GM12878 (cell line): ENCODE data around the gene RPL3. TPM values are rescaled to one million over a fixed set of nuclear protein-coding genes. Genes with fewer than 3 reads are reported as not detected.

Source experiments
- ATAC-seq: fragments of 200-7000 bp; cut with Tn5 transposase; 3 replicates; pipeline ENCODE4 v1.9.1; 2020; ENCODE audit warnings: mild to moderate bottlenecking, moderate library complexity
- BruUV-seq: library from RNA; stranded (reverse); fragments of 400-500 nt; replicated peaks from 2 replicates; lab custom pipeline; 2021; lab: Mats Ljungman, UMichigan
- CTCF ChIA-PET: fragments of 300-600 bp; sonication (Branson Sonifier 250); formaldehyde crosslinking; extraction: SDS; loops from one replicate; lab custom pipeline; 2021; ENCODE audit warnings: inconsistent platforms; lab: Yijun Ruan, JAX
- POLR2A ChIA-PET: fragments of 350-600 bp; formaldehyde crosslinking; extraction: SDS; loops from one replicate; lab custom pipeline; 2021; ENCODE audit warnings: inconsistent platforms; lab: Charles Lee
- RAD21 ChIA-PET: fragments of 300-600 bp; sonication (Branson Sonifier 250); formaldehyde crosslinking; loops from one replicate; lab custom pipeline; 2023; ENCODE audit warnings: antibody characterized with exemption; ENCODE audit not compliant: unreplicated experiment; lab: Charles Lee
- SMC1A ChIA-PET: fragments of 300-600 bp; sonication (Branson Sonifier 250); formaldehyde crosslinking; loops from one replicate; lab custom pipeline; 2023; ENCODE audit not compliant: unreplicated experiment, uncharacterized antibody; lab: Charles Lee
- DNase-seq: peaks from one replicate; pipeline ENCODE4 v3.0.0-alpha.2; 2011; ENCODE audit warnings: low read depth, low spot score
- FAIRE-seq: peaks from 3 replicates; lab custom pipeline; 2011; peaks lifted over from hg19 to GRCh38; lab: Jason Lieb, UNC
- H2AFZ ChIP-seq: 2 replicates; pipeline ENCODE4 v1.6.0; 2011; ENCODE audit warnings: low read depth, low read length, control low read depth; ENCODE audit not compliant: control insufficient read depth
- H3K27ac ChIP-seq: 2 replicates; pipeline ENCODE4 v1.5.1; 2011; ENCODE audit warnings: control low read depth; ENCODE audit not compliant: control insufficient read depth, insufficient read depth
- H3K27me3 ChIP-seq, 2 experiments: replicated peaks in 1 of 2; 2 replicates each; pipeline versions ENCODE4 v1.6.0 to v1.6.1; 2011; ENCODE audit warnings: low read length in 1 of 2; ENCODE audit not compliant: control insufficient read depth in 2 of 2, insufficient read depth in 2 of 2
- H3K36me3 ChIP-seq, 2 experiments: 2 replicates each; pipeline ENCODE4 v1.5.1; 2011; ENCODE audit warnings: low read length in 1 of 2; ENCODE audit not compliant: control insufficient read depth in 2 of 2, insufficient read depth in 2 of 2
- H3K4me1 ChIP-seq: 2 replicates; pipeline ENCODE4 v1.6.1; 2011; ENCODE audit warnings: mild to moderate bottlenecking, low read length, moderate library complexity, mixed read lengths; ENCODE audit not compliant: control insufficient read depth, insufficient read depth
- H3K4me2 ChIP-seq: 2 replicates; pipeline ENCODE4 v1.6.0; 2011; ENCODE audit warnings: control low read depth; ENCODE audit not compliant: control insufficient read depth, insufficient read depth
- H3K4me3 ChIP-seq: fragments of 200-600 bp; sonication (generic); 2 replicates; pipeline ENCODE4 v1.5.1; 2016
- H3K79me2 ChIP-seq: 2 replicates; pipeline ENCODE4 v1.6.0; 2011; ENCODE audit warnings: low read length; ENCODE audit not compliant: control insufficient read depth, insufficient read depth
- H3K9ac ChIP-seq: 2 replicates; pipeline ENCODE4 v1.8.0; 2011; ENCODE audit warnings: low read length, control low read depth, mixed read lengths; ENCODE audit not compliant: control insufficient read depth, insufficient read depth
- H3K9me3 ChIP-seq: replicated peaks from 3 replicates; pipeline ENCODE4 v1.5.1; 2011; ENCODE audit warnings: mild to moderate bottlenecking, low read length; ENCODE audit not compliant: control insufficient read depth, insufficient read depth
- H4K20me1 ChIP-seq: 2 replicates; pipeline ENCODE4 v1.6.0; 2011; ENCODE audit not compliant: control insufficient read depth, insufficient read depth
- ASH2L ChIP-seq: fragments of 300-600, 200-600 bp; sonication (generic); IDR thresholded peaks from 2 replicates; pipeline ENCODE4 v1.6.1; 2017; ENCODE audit warnings: low read depth, mild to moderate bottlenecking, borderline replicate concordance
- CEBPB ChIP-seq, 2 experiments: fragments of 150-350 bp in 1 of 2; IDR thresholded peaks; 2 replicates each; pipeline ENCODE4 v1.6.1; 2012 to 2014; ENCODE audit warnings: low read depth in 2 of 2, low read length in 2 of 2, borderline replicate concordance in 1 of 2, inconsistent platforms in 1 of 2
- DPF2 ChIP-seq: fragments of 450-650 bp; IDR thresholded peaks from 2 replicates; pipeline ENCODE4 v1.6.1; 2017; ENCODE audit warnings: mild to moderate bottlenecking
- EZH2 ChIP-seq: IDR thresholded peaks from 2 replicates; pipeline ENCODE4 v1.6.1; 2012; ENCODE audit warnings: low read depth, mild to moderate bottlenecking, control low read depth, inconsistent platforms, low read length, borderline replicate concordance; ENCODE audit not compliant: control insufficient read depth
- FOXM1 ChIP-seq: IDR thresholded peaks from 2 replicates; pipeline ENCODE4 v1.6.1; 2012; ENCODE audit warnings: low read depth, mild to moderate bottlenecking, inconsistent platforms, low read length, moderate library complexity
- HCFC1 ChIP-seq: fragments of 150-350 bp; IDR thresholded peaks from 2 replicates; pipeline ENCODE4 v1.6.1; 2014; ENCODE audit warnings: low read length
- HDAC6 ChIP-seq: fragments of 200-600 bp; sonication (generic); IDR thresholded peaks from one replicate; pipeline ENCODE4 v1.8.0; 2017; ENCODE audit warnings: antibody characterized with exemption; ENCODE audit not compliant: unreplicated experiment
- HDGF ChIP-seq: fragments of 450-650 bp; IDR thresholded peaks from 2 replicates; pipeline ENCODE4 v1.6.1; 2016; ENCODE audit warnings: antibody characterized with exemption
- NBN ChIP-seq: fragments of 450-650 bp; IDR thresholded peaks from 2 replicates; pipeline ENCODE4 v1.6.1; 2016
- RUNX3 ChIP-seq: IDR thresholded peaks from 2 replicates; pipeline ENCODE4 v1.6.1; 2012; ENCODE audit warnings: low read length, inconsistent platforms
- SMAD1 ChIP-seq: fragments of 450-650 bp; IDR thresholded peaks from 2 replicates; pipeline ENCODE4 v1.6.1; 2018; ENCODE audit warnings: mild to moderate bottlenecking, low read depth; ENCODE audit not compliant: partially characterized antibody
- STAT1 ChIP-seq: fragments of 450-650 bp; conservative IDR thresholded peaks from 2 replicates; pipeline ENCODE4 v1.6.1; 2014; ENCODE audit warnings: antibody characterized with exemption, mild to moderate bottlenecking
- ZNF207 ChIP-seq: fragments of 450-650 bp; IDR thresholded peaks from 2 replicates; pipeline ENCODE4 v1.6.1; 2014; ENCODE audit warnings: antibody characterized with exemption, mild to moderate bottlenecking, borderline replicate concordance
- ZNF622 ChIP-seq: fragments of 450-650 bp; IDR thresholded peaks from 2 replicates; pipeline ENCODE4 v1.6.1; 2017; ENCODE audit warnings: mild to moderate bottlenecking, inconsistent platforms
- ZZZ3 ChIP-seq: IDR thresholded peaks from 2 replicates; pipeline ENCODE4 v1.6.1; 2011; ENCODE audit warnings: low read depth; ENCODE audit not compliant: control insufficient read depth, insufficient read length
- WGBS: methylation state at CpG from one replicate; pipeline ENCODE4 v1.1.6; 2016; ENCODE audit warnings: low lambda C conversion rate; ENCODE audit not compliant: insufficient replicate concordance, insufficient coverage; ENCODE audit errors: missing lambda C conversion rate; 5-methylcytosine and 5-hydroxymethylcytosine counted together
- in situ Hi-C: fragments of 300-500 bp; cut with MboI; formaldehyde crosslinking; loops from 9 replicates; pipeline ENCODE4 v1.14.3; 2018; ENCODE audit warnings: mixed read lengths
- intact Hi-C: fragments of 100-400 bp; cut with micrococcal nuclease; formaldehyde crosslinking; loops from one replicate; pipeline ENCODE4 v1.14.2; 2022; ENCODE audit not compliant: unreplicated experiment
- polyA plus RNA-seq, 11 experiments: library from polyadenylated mRNA; depleted of rRNA in 4 of 11; unstranded in 6 of 11; stranded (reverse) in 5 of 11; fragments of >200 nt; fragmentation: Nextera tagmentation in 4 of 11; fragmentation: Illumina TruSeq in 1 of 11; extraction: Ambion mirVana in 4 of 11; extraction: Trizol in 1 of 11; gene quantifications; 1 replicate in 1 of 11; 2 replicates in 10 of 11; pipeline versions ENCODE4 v1.2.1 to v1.2.3, GENCODE V29; 2011 to 2016; ENCODE audit warnings: inconsistent platforms in 2 of 11, missing spikeins in 2 of 11, low read depth in 1 of 11
- total RNA-seq, 4 experiments: library from RNA; depleted of rRNA in 3 of 4; stranded (reverse); fragments of >200 nt in 3 of 4; fragmentation: Illumina TruSeq in 1 of 4; extraction: Trizol in 1 of 4; gene quantifications; 2 replicates each; pipeline versions ENCODE4 v1.2.1 to v1.2.3, GENCODE V29; 2013 to 2021
- TF ChIP-seq, protein P1 (sequence below): fragments of 450-650 bp; IDR thresholded peaks from 2 replicates; pipeline ENCODE4 v1.6.1; 2016; ENCODE audit warnings: mild to moderate bottlenecking, moderate library complexity, borderline replicate concordance
- TF ChIP-seq, protein P2 (sequence below): fragments of 450-650 bp; IDR thresholded peaks from 2 replicates; pipeline ENCODE4 v1.6.1; 2017; ENCODE audit warnings: mild to moderate bottlenecking, moderate library complexity

RPL3 gene
- total and polyA plus RNA-seq, 10 of the 15 experiments (the other 5 are each of a cell fraction or from before 2014, with no cell fraction given): 1,534 to 6,791 (median 3,992) TPM

DNA sequence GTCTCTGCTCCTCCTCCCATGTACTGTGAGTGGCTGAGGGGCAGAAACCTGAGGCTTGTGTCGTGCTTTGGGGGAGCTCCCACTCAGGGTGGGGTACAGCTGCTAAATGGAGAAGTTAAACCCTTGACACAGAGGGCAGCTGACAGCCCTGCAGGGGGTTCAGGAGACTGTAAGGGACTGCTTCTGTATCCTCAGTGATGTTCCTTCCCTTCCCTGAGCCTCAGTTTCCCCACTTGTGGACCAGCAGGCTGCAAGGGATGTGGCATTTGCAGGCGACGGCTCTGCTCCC lies 46.0 kb upstream of the RPL3 start (continued):
- TF ChIP-seq ZZZ3: no peak
- TF ChIP-seq HDGF: no peak
- TF ChIP-seq HCFC1: no peak
- TF ChIP-seq RUNX3: no peak
- TF ChIP-seq, protein P1, sequence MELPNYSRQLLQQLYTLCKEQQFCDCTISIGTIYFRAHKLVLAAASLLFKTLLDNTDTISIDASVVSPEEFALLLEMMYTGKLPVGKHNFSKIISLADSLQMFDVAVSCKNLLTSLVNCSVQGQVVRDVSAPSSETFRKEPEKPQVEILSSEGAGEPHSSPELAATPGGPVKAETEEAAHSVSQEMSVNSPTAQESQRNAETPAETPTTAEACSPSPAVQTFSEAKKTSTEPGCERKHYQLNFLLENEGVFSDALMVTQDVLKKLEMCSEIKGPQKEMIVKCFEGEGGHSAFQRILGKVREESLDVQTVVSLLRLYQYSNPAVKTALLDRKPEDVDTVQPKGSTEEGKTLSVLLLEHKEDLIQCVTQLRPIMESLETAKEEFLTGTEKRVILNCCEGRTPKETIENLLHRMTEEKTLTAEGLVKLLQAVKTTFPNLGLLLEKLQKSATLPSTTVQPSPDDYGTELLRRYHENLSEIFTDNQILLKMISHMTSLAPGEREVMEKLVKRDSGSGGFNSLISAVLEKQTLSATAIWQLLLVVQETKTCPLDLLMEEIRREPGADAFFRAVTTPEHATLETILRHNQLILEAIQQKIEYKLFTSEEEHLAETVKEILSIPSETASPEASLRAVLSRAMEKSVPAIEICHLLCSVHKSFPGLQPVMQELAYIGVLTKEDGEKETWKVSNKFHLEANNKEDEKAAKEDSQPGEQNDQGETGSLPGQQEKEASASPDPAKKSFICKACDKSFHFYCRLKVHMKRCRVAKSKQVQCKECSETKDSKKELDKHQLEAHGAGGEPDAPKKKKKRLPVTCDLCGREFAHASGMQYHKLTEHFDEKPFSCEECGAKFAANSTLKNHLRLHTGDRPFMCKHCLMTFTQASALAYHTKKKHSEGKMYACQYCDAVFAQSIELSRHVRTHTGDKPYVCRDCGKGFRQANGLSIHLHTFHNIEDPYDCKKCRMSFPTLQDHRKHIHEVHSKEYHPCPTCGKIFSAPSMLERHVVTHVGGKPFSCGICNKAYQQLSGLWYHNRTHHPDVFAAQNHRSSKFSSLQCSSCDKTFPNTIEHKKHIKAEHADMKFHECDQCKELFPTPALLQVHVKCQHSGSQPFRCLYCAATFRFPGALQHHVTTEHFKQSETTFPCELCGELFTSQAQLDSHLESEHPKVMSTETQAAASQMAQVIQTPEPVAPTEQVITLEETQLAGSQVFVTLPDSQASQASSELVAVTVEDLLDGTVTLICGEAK: no peak
- TF ChIP-seq ZNF622: no peak

DNA sequence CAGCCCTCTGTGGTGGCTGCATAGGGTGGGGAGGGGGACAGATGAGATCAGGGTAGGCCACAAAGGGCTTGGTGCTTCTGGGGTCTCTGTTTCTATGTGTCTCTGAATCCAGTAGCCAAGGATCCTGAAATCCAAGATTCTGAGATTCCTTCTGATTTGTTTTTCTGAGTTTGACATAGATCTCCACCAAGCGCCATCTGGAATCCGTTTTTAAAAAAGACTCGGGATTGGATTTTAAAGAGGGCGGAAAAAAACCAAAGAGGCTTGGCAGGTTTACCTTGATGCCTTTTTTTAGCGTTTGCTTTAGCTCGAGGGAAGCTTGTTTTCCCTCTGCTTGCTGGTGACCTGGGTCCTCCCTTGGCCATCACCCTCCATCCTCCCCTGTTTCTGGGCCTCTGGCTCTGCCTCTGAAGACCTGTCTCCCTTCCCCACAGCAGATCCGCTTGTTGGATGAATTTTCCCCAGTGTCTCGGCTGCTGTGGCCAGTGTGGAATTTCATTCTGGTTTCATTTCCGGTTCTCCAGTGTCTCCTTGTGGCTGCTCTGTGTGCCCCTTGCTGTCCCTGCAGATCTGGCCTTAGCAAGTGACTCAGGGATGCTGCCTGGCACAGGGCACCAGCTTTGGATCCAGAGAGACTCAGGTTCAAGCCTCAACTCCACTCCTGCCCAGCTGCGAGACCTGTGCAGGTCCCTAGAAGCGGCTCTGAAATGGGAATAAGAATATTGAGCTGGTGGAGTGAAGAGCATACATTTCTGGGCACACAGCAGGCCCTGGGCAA lies 45.5 kb upstream of the RPL3 start:
- H4K20me1 ChIP-seq: no peaks in the 10 kb centered on the region
- no peak overlapping the region for H3K9ac ChIP-seq
- ATAC-seq (no peak), DNase-seq (no peak), FAIRE-seq (no peak)
- H3K4me3 ChIP-seq: no peak overlapping the region
- intact Hi-C loops: no loop called here
- H3K79me2 ChIP-seq: no peaks in the 10 kb centered on the region
- no peak overlapping the region for H3K27ac ChIP-seq
- CTCF ChIA-PET: no interaction called here
- no peak overlapping the region for H3K4me2 ChIP-seq
- no peak overlapping the region for H2AFZ ChIP-seq
- POLR2A ChIA-PET: no interaction called here
- H3K9me3 ChIP-seq: no peaks in the 10 kb centered on the region
- WGBS: 49% methylated on average over 11 of the region's 11 CpGs
- RAD21 ChIA-PET: no interaction called here
- H3K4me1 ChIP-seq: no peaks in the 10 kb centered on the region
- no TSS peak for BruUV-seq
- H3K27me3 ChIP-seq: no peaks in the 10 kb centered on the region; a peak in 1 of 4 replicates
- in situ Hi-C loops: no loop called here
- SMC1A ChIA-PET: no interaction called here
- H3K36me3 ChIP-seq: no peaks in the 10 kb centered on the region
- TF ChIP-seq ASH2L (no peak), CEBPB (IDR thresholded peaks at IDR 0.05; ENCODE audit: borderline replicate concordance in 1 of 2, low read depth in 2 of 2, low read length in 2 of 2) (no peak), FOXM1 (no peak), DPF2 (no peak), ZNF207 (no peak), HDAC6 (no peak), STAT1 (no peak), NBN (no peak), EZH2 (no peak), SMAD1 (no peak)
- TF ChIP-seq, protein P2, sequence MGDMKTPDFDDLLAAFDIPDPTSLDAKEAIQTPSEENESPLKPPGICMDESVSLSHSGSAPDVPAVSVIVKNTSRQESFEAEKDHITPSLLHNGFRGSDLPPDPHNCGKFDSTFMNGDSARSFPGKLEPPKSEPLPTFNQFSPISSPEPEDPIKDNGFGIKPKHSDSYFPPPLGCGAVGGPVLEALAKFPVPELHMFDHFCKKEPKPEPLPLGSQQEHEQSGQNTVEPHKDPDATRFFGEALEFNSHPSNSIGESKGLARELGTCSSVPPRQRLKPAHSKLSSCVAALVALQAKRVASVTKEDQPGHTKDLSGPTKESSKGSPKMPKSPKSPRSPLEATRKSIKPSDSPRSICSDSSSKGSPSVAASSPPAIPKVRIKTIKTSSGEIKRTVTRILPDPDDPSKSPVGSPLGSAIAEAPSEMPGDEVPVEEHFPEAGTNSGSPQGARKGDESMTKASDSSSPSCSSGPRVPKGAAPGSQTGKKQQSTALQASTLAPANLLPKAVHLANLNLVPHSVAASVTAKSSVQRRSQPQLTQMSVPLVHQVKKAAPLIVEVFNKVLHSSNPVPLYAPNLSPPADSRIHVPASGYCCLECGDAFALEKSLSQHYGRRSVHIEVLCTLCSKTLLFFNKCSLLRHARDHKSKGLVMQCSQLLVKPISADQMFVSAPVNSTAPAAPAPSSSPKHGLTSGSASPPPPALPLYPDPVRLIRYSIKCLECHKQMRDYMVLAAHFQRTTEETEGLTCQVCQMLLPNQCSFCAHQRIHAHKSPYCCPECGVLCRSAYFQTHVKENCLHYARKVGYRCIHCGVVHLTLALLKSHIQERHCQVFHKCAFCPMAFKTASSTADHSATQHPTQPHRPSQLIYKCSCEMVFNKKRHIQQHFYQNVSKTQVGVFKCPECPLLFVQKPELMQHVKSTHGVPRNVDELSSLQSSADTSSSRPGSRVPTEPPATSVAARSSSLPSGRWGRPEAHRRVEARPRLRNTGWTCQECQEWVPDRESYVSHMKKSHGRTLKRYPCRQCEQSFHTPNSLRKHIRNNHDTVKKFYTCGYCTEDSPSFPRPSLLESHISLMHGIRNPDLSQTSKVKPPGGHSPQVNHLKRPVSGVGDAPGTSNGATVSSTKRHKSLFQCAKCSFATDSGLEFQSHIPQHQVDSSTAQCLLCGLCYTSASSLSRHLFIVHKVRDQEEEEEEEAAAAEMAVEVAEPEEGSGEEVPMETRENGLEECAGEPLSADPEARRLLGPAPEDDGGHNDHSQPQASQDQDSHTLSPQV: no peak
